Osteoblast (primary cell): ENCODE data around the gene SHMT1. TPM values are rescaled to one million over a fixed set of nuclear protein-coding genes. Genes with fewer than 3 reads are reported as not detected.
"Not testable (repeated sequence)": the region's sequence is repeated elsewhere in the genome, so short reads cannot be mapped to it uniquely, and the experiment has no call there.

Experiments
- DNase-seq: peaks from one replicate; pipeline ENCODE4 v3.0.0; 2011; ENCODE audit warnings: low spot score, mixed read lengths; ENCODE audit not compliant: insufficient read length; ENCODE audit errors: missing footprints
- H2AFZ ChIP-seq: 2 replicates; pipeline ENCODE4 v1.6.0; 2011; ENCODE audit warnings: mild to moderate bottlenecking, low read length
- H3K27ac ChIP-seq: 2 replicates; pipeline ENCODE4 v1.5.1; 2011; ENCODE audit warnings: mild to moderate bottlenecking, low read depth, low read length, moderate library complexity
- H3K27me3 ChIP-seq: 2 replicates; pipeline ENCODE4 v1.6.0; 2012; ENCODE audit warnings: mild to moderate bottlenecking, control low read depth, inconsistent platforms, low read length, moderate library complexity; ENCODE audit not compliant: insufficient read depth
- H3K36me3 ChIP-seq: 2 replicates; pipeline ENCODE4 v1.5.1; 2011; ENCODE audit warnings: mild to moderate bottlenecking, low read length, control low read depth, moderate library complexity; ENCODE audit not compliant: insufficient read depth
- H3K4me1 ChIP-seq: 2 replicates; pipeline ENCODE4 v1.5.1; 2011; ENCODE audit warnings: mild to moderate bottlenecking, low read length, control low read depth, moderate library complexity; ENCODE audit not compliant: insufficient read depth
- H3K4me2 ChIP-seq: 2 replicates; pipeline ENCODE4 v1.6.0; 2011; ENCODE audit warnings: mild to moderate bottlenecking, low read length; ENCODE audit not compliant: insufficient read depth
- H3K4me3 ChIP-seq: fragments of 200-600 bp; sonication (generic); 3 replicates; pipeline ENCODE4 v1.5.1; 2012; ENCODE audit warnings: mild to moderate bottlenecking, low read length, inconsistent platforms; ENCODE audit not compliant: insufficient read depth
- H3K79me2 ChIP-seq: 2 replicates; pipeline ENCODE4 v1.6.0; 2012; ENCODE audit warnings: mild to moderate bottlenecking, low read length, control low read depth, inconsistent platforms; ENCODE audit not compliant: insufficient read depth
- H3K9me3 ChIP-seq: 2 replicates; pipeline ENCODE4 v1.5.1; 2011; ENCODE audit warnings: low read depth, low read length, control low read depth
- H4K20me1 ChIP-seq: 2 replicates; pipeline ENCODE4 v1.6.0; 2012; ENCODE audit warnings: mild to moderate bottlenecking, low read length, control low read depth; ENCODE audit not compliant: insufficient read depth
- total RNA-seq: library from RNA; depleted of rRNA; stranded (reverse); fragments of >200 nt; gene quantifications from 2 replicates; pipeline ENCODE4 v1.2.3, GENCODE V29; 2012
- TF ChIP-seq, protein P1 (sequence below): IDR thresholded peaks from 2 replicates; pipeline ENCODE4 v1.5.1; 2011; ENCODE audit warnings: mild to moderate bottlenecking, low read depth, low read length, moderate library complexity; ENCODE audit errors: extremely low read depth

Gene SHMT1
- total RNA-seq, 1 donor: 19.5 TPM

GRCh38 chr17:18339933-18340332 lies 23.4 kb downstream of the SHMT1 start:
- no peak for DNase-seq
- Histone ChIP-seq H3K79me2 (no peaks in the 10 kb centered on the region), H3K4me2 (no peak overlapping the region), H3K4me3 (no peak overlapping the region), H2AFZ (no peak overlapping the region), H3K27ac (no peak overlapping the region), H4K20me1 (no peaks in the 10 kb centered on the region), H3K4me1 (no peaks in the 10 kb centered on the region), H3K36me3 (peaks cover 3% of the 10 kb centered on the region), H3K27me3 (no peaks in the 10 kb centered on the region), H3K9me3 (no peaks in the 10 kb centered on the region)
- TF ChIP-seq, protein P1, sequence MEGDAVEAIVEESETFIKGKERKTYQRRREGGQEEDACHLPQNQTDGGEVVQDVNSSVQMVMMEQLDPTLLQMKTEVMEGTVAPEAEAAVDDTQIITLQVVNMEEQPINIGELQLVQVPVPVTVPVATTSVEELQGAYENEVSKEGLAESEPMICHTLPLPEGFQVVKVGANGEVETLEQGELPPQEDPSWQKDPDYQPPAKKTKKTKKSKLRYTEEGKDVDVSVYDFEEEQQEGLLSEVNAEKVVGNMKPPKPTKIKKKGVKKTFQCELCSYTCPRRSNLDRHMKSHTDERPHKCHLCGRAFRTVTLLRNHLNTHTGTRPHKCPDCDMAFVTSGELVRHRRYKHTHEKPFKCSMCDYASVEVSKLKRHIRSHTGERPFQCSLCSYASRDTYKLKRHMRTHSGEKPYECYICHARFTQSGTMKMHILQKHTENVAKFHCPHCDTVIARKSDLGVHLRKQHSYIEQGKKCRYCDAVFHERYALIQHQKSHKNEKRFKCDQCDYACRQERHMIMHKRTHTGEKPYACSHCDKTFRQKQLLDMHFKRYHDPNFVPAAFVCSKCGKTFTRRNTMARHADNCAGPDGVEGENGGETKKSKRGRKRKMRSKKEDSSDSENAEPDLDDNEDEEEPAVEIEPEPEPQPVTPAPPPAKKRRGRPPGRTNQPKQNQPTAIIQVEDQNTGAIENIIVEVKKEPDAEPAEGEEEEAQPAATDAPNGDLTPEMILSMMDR: no peak

DNA sequence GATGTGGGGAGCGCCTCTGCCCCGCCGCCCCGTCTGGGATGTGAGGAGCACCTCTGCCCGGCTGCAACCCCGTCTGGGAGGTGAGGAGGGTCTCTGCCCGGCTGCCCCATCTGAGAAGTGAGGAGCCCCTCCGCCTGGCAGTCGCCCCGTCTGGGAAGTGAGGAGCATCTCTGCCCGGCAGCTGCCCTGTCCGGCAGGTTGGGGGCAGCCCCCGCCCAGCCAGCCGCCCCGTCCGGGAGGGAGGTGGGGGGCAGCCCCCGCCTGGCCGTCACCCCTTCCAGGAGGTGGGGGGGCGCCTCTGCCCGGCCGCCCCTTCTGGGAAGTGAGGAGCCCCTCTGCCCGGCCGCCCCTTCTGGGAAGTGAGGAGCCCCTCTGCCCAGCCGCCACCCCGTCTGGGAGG lies 25.2 kb downstream of the SHMT1 start:
- H3K27me3 ChIP-seq, H2AFZ ChIP-seq, H3K79me2 ChIP-seq, H3K27ac ChIP-seq, DNase-seq, H3K36me3 ChIP-seq, H3K4me2 ChIP-seq, H3K9me3 ChIP-seq, H4K20me1 ChIP-seq, H3K4me3 ChIP-seq, H3K4me1 ChIP-seq: not testable (repeated sequence)

GRCh38 chr17:18332909-18333489 lies 30.4 kb downstream of the SHMT1 start:
- Histone ChIP-seq H2AFZ (no peak overlapping the region), H3K4me1 (no peaks in the 10 kb centered on the region), H3K27ac (no peak overlapping the region), H3K79me2 (no peaks in the 10 kb centered on the region), H3K27me3 (no peaks in the 10 kb centered on the region), H3K9me3 (no peaks in the 10 kb centered on the region), H4K20me1 (no peaks in the 10 kb centered on the region), H3K36me3 (peaks cover 4% of the 10 kb centered on the region), H3K4me3 (no peak overlapping the region), H3K4me2 (no peak overlapping the region)
- TF ChIP-seq, protein P1: no peak
- DNase-seq: peak; percentile 48

GRCh38 chr17:18331879-18332278 lies 31.5 kb downstream of the SHMT1 start:
- Histone ChIP-seq H4K20me1 (peaks cover under 1% of the 10 kb centered on the region), H3K27ac (no peak overlapping the region), H3K79me2 (peaks cover 1% of the 10 kb centered on the region), H3K27me3 (no peaks in the 10 kb centered on the region), H3K4me1 (no peaks in the 10 kb centered on the region), H3K4me3 (no peak overlapping the region), H3K4me2 (no peak overlapping the region), H3K36me3 (peaks cover 8% of the 10 kb centered on the region), H3K9me3 (no peaks in the 10 kb centered on the region), H2AFZ (no peak overlapping the region)
- no peak for DNase-seq
- TF ChIP-seq, protein P1: no peak
